OCI-LY7 (cell line): ENCODE measurements around the gene KCNMB2.

Experiments used
- CTCF ChIP-seq: fragments of 200-600 bp; sonication (generic); conservative IDR thresholded peaks from 2 replicates; pipeline ENCODE4 v1.5.1; 2014; ENCODE audit warnings: mild to moderate bottlenecking, antibody characterized with exemption, low read length, moderate library complexity, mixed read lengths
- EZH2phosphoT487 ChIP-seq: fragments of 200-600 bp; sonication (generic); IDR thresholded peaks from 2 replicates; pipeline ENCODE4 v1.6.1; 2018; ENCODE audit warnings: low read depth, borderline replicate concordance, mild to moderate bottlenecking, mixed run types, antibody characterized with exemption, low read length, moderate library complexity, mixed read lengths

DNA sequence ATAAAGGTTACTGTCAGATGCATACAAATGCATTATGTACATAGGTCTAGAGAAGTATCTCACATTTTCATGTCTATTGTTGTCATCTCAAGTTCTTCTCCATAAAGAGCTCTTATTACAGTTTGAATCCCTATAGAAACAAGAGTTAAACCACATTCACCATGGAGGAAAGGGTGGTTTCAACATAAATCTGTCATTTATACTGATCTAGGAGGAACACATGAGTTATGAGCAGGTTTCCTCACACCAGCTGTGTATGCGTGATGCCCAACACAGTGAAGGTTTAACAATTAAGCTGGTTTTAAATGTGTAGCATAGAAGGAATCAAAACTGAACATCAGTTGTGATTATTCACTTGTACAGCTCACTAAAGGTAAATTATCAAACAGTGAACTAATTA lies 251.7 kb downstream of the KCNMB2 start:
- TF ChIP-seq EZH2phosphoT487 (no peak), CTCF (no peak)
